GM12872 (cell line): Measurements from ENCODE around the gene MORF4L1.

Source experiments
- CTCF ChIP-seq: IDR thresholded peaks from 3 replicates; pipeline ENCODE4 v1.5.1; 2011; ENCODE audit warnings: low read depth, mild to moderate bottlenecking, low read length, moderate library complexity; ENCODE audit not compliant: insufficient read depth

The MORF4L1 gene

GRCh38 chr15:78930577-78931388 lies 58.1 kb downstream of the MORF4L1 start:
- TF ChIP-seq CTCF = no peak

- TF ChIP-seq CTCF = no peak
These were observed 59.0 kb downstream of the MORF4L1 start for GRCh38 chr15:78931439-78932257.

GRCh38 chr15:78932258-78932808 lies 59.6 kb downstream of the MORF4L1 start:
- TF ChIP-seq CTCF = no peak

- no peak for TF ChIP-seq CTCF
These were observed 60.6 kb downstream of the MORF4L1 start for GRCh38 chr15:78933187-78933822.

GRCh38 chr15:78933823-78934654 lies 61.3 kb downstream of the MORF4L1 start:
- TF ChIP-seq CTCF = no peak

- TF ChIP-seq CTCF = no peak
These were observed 61.9 kb downstream of the MORF4L1 start for GRCh38 chr15:78934655-78935023.
